GM19467 (cell line): ENCODE data around the gene ZDHHC21.

Experiments used
- ATAC-seq: cut with Tn5 transposase; IDR thresholded peaks from one replicate; pipeline ENCODE4 v1.9.1; 2021; ENCODE audit warnings: mild to moderate bottlenecking, moderate library complexity; ENCODE audit not compliant: unreplicated experiment

ZDHHC21 gene

DNA sequence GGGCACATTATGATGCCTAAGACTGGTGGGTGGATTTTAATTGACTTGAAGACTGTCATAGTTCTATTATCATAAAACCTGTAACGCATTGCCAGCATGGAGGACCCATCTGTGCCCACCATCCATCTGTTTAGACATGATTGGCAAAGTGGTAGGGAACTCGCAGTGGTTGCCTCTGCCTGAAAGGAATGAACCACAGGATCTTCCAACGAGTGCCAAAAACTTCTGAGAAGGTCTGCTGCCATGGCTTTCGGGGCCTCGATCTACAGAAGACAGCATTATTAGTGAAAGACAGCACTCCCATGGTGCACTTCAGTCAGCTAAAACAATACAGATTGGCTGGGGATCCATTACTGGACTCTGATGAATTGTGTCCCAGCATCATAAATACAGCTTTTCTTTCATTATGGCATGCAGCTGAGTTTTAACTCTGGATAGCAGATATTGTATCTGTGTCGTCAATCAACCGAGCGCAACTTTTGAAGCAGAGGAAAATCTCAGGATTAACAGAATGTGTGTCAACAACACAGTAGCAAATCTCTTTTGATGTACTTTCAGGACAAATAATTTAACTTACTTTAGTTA lies 74.3 kb downstream of the ZDHHC21 start:
- ATAC-seq, result no peak

DNA sequence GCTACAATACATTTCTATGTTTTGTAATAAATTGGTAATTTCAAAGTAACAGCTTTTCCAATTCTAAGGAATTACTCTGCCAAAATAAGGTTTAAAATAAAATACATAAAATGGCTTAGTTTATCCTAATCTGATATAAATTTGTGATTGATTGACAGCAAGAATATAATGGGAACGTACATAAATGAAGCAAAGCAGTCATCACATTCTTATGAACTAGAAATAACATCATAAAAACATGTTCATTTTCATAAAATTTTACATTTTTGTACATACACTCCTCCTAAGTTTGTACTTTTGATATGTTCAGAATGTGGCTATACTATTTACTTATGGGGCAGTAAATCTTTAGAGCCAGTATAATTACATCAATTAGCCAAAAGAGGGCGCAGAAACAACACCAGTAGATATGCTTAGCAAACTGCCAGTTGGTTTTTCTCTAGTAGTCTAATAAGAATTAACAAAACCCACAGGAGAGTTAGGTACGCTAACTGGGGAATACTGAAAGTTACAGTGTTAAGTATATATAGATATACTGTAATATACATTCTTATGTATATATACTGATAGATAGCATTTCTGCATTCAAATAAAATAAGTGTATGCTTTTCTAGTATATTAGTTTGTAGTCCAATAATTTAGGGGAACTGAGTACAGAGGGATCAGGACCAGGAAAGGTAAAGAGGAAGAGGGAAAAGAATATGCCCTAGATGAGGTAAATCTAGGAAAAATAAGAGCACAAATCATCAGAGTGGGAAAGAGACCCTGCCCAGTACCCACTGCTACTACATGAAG lies 76.8 kb downstream of the ZDHHC21 start:
- peak; percentile 79 for ATAC-seq

- ATAC-seq, result no peak
These were observed 84.7 kb downstream of the ZDHHC21 start for GRCh38 chr9:14608540-14608939.

DNA sequence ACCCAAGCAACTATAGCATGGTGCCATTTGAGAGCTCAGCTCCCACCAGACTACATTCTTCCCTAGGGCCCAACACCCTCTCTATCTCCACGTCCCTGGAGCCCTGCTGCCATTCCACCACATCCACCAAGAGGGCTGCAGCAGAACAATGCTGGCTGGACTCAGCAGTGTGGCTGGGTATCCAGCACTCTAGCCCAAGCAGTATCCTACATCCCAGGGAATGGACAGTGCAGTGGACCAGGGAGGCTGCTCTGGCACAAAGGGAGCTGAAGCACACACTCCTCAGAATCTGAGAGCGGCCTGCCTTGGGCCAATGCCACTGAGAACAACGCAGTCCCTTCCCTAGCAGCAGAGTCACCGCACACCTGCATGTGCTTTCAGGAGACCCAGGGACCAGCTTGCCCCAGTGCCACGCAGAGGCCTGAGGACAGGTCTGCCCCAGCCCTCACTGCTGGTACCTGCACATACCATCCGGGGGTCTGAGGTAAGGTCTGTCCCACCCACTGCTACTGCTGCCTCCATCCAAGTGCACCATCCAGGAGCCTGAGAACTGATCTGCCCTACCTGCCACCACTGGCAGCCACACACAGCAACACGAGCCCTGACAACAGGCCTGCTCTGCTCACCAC lies 95.9 kb downstream of the ZDHHC21 start:
- ATAC-seq, result no peak

DNA sequence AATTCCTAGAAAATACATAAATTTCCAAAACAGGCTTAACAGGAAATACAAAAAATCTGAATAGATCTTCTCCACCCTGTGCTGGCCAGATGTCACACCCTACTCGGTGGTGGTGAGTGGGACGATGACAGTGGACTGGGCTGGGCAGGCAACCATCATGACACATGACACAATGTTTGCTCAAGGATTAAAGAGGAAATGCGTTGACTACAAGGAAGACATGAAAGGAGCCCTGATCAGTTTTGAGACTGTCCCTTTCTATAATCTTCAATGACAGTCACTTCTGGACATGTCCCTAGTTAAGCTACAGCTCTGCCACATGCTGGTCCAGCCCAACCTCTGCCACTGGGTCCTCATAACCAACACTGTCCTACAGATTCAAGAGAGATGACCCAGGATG lies 99.8 kb downstream of the ZDHHC21 start:
- ATAC-seq, result no peak

DNA sequence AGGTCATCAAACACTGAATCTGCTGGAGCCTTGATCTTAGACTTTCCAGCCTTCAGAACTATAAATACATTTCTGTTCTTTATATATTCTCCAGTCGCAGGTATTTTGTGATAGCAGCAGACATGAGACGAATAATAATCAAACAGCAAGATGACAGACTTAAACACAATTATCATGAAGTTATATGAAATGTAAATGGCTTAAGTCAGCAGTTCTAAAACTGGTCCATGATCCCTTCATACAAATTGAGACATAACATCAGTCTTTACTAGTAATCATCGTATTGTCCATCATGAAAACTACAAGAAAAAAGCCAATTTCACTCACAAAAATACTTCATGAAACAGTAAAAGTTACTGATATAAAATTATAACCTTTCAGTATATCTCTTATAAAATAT lies 101.8 kb downstream of the ZDHHC21 start:
- ATAC-seq, result no peak

DNA sequence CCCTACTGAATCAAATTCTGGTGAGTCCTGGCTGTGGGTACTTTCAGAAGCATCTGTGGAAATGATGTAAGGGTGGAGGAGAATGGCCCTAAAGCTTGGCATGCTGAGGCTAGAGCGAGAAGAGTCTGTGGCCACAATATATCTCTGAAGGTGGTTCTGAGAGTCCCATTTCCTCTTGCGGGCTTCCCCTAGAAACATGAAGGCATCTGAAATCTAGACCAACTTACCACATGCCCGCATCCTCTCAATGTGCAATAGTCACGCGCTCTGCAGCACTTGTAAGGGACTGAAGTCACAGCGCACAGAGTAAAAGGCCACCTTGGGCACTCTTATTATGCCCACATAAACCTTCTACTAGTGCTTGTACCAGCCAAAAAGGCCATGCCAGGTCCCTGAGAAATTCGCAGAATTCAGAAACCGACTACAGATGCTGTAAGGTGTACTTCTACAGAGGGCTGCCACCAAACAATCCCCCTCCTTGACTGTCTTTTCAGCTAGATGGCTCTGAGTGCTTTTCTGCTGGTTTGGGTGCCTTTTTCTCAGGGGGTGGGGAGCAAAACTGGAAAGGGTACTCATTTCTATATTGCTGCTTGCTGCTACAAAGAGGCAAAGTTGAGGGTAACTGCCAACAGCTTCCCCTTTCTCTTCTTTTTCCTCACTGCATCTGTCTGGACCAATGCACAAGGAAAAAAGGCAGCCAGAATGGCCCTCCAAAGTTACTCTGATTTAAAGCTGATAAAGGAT lies 107.3 kb downstream of the ZDHHC21 start:
- peak; percentile 99 for ATAC-seq

- ATAC-seq, result no peak
These were observed 108.7 kb downstream of the ZDHHC21 start for GRCh38 chr9:14584571-14584970.

GRCh38 chr9:14578030-14578429 lies 115.2 kb downstream of the ZDHHC21 start:
- no peak for ATAC-seq

DNA sequence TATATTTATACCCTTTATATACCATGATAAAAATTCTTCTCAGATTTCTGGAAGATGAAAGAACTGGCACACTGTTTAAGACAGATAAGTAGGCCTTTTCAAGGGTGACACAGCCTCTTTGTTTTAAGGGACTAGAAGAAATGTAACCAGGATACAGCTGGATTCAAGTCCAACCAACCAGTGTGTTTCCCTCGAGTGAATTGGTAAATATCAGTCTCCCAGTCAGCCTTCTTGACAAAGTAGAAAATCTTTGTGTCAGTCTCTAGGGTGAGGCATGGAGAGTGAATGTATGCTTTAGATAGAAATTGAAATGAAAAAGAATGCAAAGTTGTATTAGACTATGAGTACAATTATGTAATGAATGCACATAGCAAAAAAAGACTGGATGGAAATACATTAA lies 119.1 kb downstream of the ZDHHC21 start:
- no peak for ATAC-seq

DNA sequence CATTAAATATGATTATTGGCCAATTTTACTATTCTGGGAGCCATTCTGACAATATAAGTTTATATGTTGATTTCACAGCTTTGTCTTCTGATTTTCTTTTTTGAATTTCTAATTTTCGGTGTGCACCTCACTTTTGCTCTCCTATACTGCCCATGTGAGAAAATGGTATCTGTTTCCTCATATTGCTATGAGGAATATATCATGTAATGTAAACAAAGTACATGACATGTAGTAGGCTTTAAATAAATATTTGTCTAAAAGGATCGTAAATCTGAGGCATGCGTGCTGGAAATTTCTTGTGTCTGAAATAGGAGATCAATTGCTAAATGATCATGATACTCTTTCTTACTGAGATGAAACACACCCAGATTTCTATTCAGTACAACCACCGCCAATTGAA lies 119.9 kb downstream of the ZDHHC21 start:
- ATAC-seq, result no peak

GRCh38 chr9:14565352-14566016 lies 127.7 kb downstream of the ZDHHC21 start:
- ATAC-seq, result no peak

DNA sequence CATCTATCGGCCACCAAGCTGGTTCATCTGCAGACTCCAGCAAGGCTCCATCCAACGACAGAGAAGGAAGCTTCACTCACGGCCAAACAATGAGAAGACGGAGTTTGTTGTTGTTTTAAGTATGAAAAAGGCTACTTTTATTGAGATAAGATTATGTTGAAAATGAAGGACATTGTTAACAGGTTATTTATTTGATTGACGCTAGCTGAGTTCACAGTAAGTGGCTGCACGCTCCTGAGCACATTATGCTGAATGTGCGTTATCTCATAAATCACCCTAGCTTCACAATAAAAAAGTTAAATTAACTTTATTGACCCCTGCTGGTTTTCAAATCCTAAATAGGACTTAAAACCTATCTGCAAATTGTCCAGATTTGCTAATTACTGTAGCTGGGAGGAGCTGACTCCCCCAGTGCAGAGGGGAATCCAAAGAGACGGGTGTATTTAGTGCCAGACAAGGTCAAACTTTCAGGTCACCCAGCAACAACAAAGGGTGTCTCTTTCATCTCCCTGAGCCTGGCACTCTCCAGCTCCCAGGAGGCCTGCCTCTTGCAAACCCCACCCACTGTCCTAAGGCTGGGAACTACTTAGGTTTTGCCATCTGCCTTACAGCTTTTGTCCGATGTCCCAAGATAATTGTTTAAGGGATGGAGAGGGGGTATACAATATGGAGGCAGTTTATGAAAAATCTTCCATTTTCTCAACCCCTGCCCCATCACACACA lies 129.2 kb downstream of the ZDHHC21 start:
- no peak for ATAC-seq

GRCh38 chr9:14561929-14562405 lies 131.3 kb downstream of the ZDHHC21 start:
- no peak for ATAC-seq
